ACC112 (cell line): ENCODE data around the gene PHKG2.
"Not testable (repeated sequence)": the region's sequence is repeated elsewhere in the genome, so short reads cannot be mapped to it uniquely, and the experiment has no call there.

Source experiments
- H2AFZ ChIP-seq: fragments of 200-600 bp; sonication (generic); one replicate; pipeline ENCODE4 v1.6.0; 2017; ENCODE audit warnings: antibody characterized with exemption, low read length; ENCODE audit not compliant: unreplicated experiment
- H3K27ac ChIP-seq: fragments of 200-600 bp; sonication (generic); 2 replicates; pipeline ENCODE4 v1.5.1; 2014; ENCODE audit warnings: low read depth, mild to moderate bottlenecking, antibody characterized with exemption, low read length, moderate library complexity
- H3K27me3 ChIP-seq: fragments of 200-600 bp; sonication (generic); 2 replicates; pipeline ENCODE4 v1.6.1; 2014; ENCODE audit warnings: mild to moderate bottlenecking, antibody characterized with exemption, low read length, moderate library complexity, mixed read lengths; ENCODE audit not compliant: insufficient read depth
- H3K36me3 ChIP-seq: fragments of 200-600 bp; sonication (generic); 2 replicates; pipeline ENCODE4 v1.6.1; 2016; ENCODE audit warnings: mild to moderate bottlenecking, antibody characterized with exemption, low read length, moderate library complexity, mixed read lengths; ENCODE audit not compliant: insufficient read depth
- H3K4me1 ChIP-seq: fragments of 200-600 bp; sonication (generic); one replicate; pipeline ENCODE4 v1.6.1; 2016; ENCODE audit warnings: low read length, mixed read lengths; ENCODE audit not compliant: insufficient read depth, unreplicated experiment, control insufficient read depth
- H3K4me3 ChIP-seq: fragments of 200-600 bp; sonication (generic); 2 replicates; pipeline ENCODE4 v1.5.1; 2014; ENCODE audit warnings: mild to moderate bottlenecking, low read depth, low read length
- H3K79me2 ChIP-seq: fragments of 200-600 bp; sonication (generic); one replicate; pipeline ENCODE4 v1.6.0; 2016; ENCODE audit warnings: low read length; ENCODE audit not compliant: control insufficient read depth, unreplicated experiment, insufficient read depth

The PHKG2 gene

GRCh38 chr16:30747799-30748633, at the start of gene PHKG2:
Gene PHKG2, plus strand, starts transcription at chr16:30748425. Its CDS starts 396 bp downstream, at chr16:30748821.
- Histone ChIP-seq H3K36me3 (peaks cover 14% of the 10 kb centered on the region), H3K4me1 (peaks cover 10% of the 10 kb centered on the region), H3K4me3 (peak within 1 kb of the TSS; percentile 79), H3K79me2 (peaks cover 19% of the 10 kb centered on the region), H2AFZ (peak within 1 kb of the TSS; percentile 0), H3K27ac (peak within 1 kb of the TSS; percentile 71), H3K27me3 (no peaks in the 10 kb centered on the region)

- peak within 1 kb of the TSS; percentile 98 for H3K27ac ChIP-seq
- peak within 1 kb of the TSS; percentile 95 for H3K4me3 ChIP-seq
- H2AFZ ChIP-seq = peak within 1 kb of the TSS; percentile 52
- H3K4me1 ChIP-seq = peaks cover 15% of the 10 kb centered on the region
- peaks cover 11% of the 10 kb centered on the region for H3K36me3 ChIP-seq
- no peaks in the 10 kb centered on the region for H3K27me3 ChIP-seq
- peaks cover 42% of the 10 kb centered on the region for H3K79me2 ChIP-seq
These were observed 49.2 kb upstream of the PHKG2 start, which contains the start of gene SRCAP for GRCh38 chr16:30698816-30699614. Gene SRCAP, plus strand, starts transcription at chr16:30699171. Its CDS starts 1,654 bp downstream, at chr16:30700825.

- Histone ChIP-seq H3K36me3 (peaks cover 18% of the 10 kb centered on the region), H3K4me1 (peaks cover 15% of the 10 kb centered on the region), H3K27me3 (no peaks in the 10 kb centered on the region), H3K4me3 (peak overlapping the region; percentile 95), H3K79me2 (peaks cover 45% of the 10 kb centered on the region), H3K27ac (peak overlapping the region; percentile 98), H2AFZ (no peak overlapping the region)
These were observed 48.6 kb upstream of the PHKG2 start for GRCh38 chr16:30699615-30700099.

GRCh38 chr16:30700491-30700890, 47.7 kb upstream of the PHKG2 start:
- Histone ChIP-seq H3K4me1 (peaks cover 15% of the 10 kb centered on the region), H3K4me3 (peak overlapping the region; percentile 95), H2AFZ (no peak overlapping the region), H3K36me3 (peaks cover 20% of the 10 kb centered on the region), H3K79me2 (peaks cover 45% of the 10 kb centered on the region), H3K27me3 (no peaks in the 10 kb centered on the region), H3K27ac (peak overlapping the region; percentile 98)

- Histone ChIP-seq H2AFZ (no peak overlapping the region), H3K27ac (peak overlapping the region; percentile 3), H3K4me3 (peak overlapping the region; percentile 95), H3K36me3 (peaks cover 20% of the 10 kb centered on the region), H3K79me2 (peaks cover 45% of the 10 kb centered on the region), H3K4me1 (peaks cover 15% of the 10 kb centered on the region), H3K27me3 (no peaks in the 10 kb centered on the region)
These were observed 47.3 kb upstream of the PHKG2 start for GRCh38 chr16:30700971-30701370.

GRCh38 chr16:30703071-30703470, 45.2 kb upstream of the PHKG2 start:
- H3K27me3 ChIP-seq, H2AFZ ChIP-seq, H3K4me3 ChIP-seq, H3K27ac ChIP-seq: not testable (repeated sequence)
- peaks cover 49% of the 10 kb centered on the region for H3K79me2 ChIP-seq
- peaks cover 40% of the 10 kb centered on the region for H3K36me3 ChIP-seq
- peaks cover 15% of the 10 kb centered on the region for H3K4me1 ChIP-seq

GRCh38 chr16:30703971-30704370, 44.3 kb upstream of the PHKG2 start:
- H3K79me2 ChIP-seq = peaks cover 45% of the 10 kb centered on the region
- no peak overlapping the region for H3K4me3 ChIP-seq
- H2AFZ ChIP-seq = no peak overlapping the region
- H3K27ac ChIP-seq = no peak overlapping the region
- peaks cover 41% of the 10 kb centered on the region for H3K36me3 ChIP-seq
- peaks cover 15% of the 10 kb centered on the region for H3K4me1 ChIP-seq
- no peaks in the 10 kb centered on the region for H3K27me3 ChIP-seq

GRCh38 chr16:30706046-30706445, 42.2 kb upstream of the PHKG2 start:
- peaks cover 49% of the 10 kb centered on the region for H3K36me3 ChIP-seq
- no peak overlapping the region for H2AFZ ChIP-seq
- H3K27ac ChIP-seq = no peak overlapping the region
- H3K27me3 ChIP-seq = no peaks in the 10 kb centered on the region
- H3K79me2 ChIP-seq = peaks cover 24% of the 10 kb centered on the region
- no peak overlapping the region for H3K4me3 ChIP-seq
- peaks cover under 1% of the 10 kb centered on the region for H3K4me1 ChIP-seq

- H3K27ac ChIP-seq = no peak overlapping the region
- H3K4me1 ChIP-seq = peaks cover 21% of the 10 kb centered on the region
- H3K4me3 ChIP-seq = no peak overlapping the region
- peaks cover 68% of the 10 kb centered on the region for H3K36me3 ChIP-seq
- H2AFZ ChIP-seq = no peak overlapping the region
- H3K79me2 ChIP-seq = peaks cover 10% of the 10 kb centered on the region
- no peaks in the 10 kb centered on the region for H3K27me3 ChIP-seq
These were observed 37.3 kb upstream of the PHKG2 start for GRCh38 chr16:30710971-30711370.

GRCh38 chr16:30711712-30712111, 36.5 kb upstream of the PHKG2 start:
- Histone ChIP-seq H3K36me3 (peaks cover 69% of the 10 kb centered on the region), H2AFZ (no peak overlapping the region), H3K4me3 (no peak overlapping the region), H3K79me2 (peaks cover 15% of the 10 kb centered on the region), H3K4me1 (peaks cover 22% of the 10 kb centered on the region), H3K27ac (no peak overlapping the region), H3K27me3 (no peaks in the 10 kb centered on the region)
